ENCODE data around the gene DSC1. TPM values are rescaled to one million over a fixed set of nuclear protein-coding genes. Genes with fewer than 3 reads are reported as not detected.

DSC1 gene
- total and polyA plus RNA-seq, 7 donors = 0.09 TPM; not detected in 6

- no peak for DNase-seq
- Histone ChIP-seq H3K36me3 (no peaks in the 10 kb centered on the region), H3K27me3 (peaks cover 2 to 32% (median 26%) of the 10 kb centered on the region in 3 donors), H3K9me3 (no peaks in the 10 kb centered on the region), H3K27ac (no peak overlapping the region), H3K4me3 (no peak overlapping the region), H3K4me1 (peaks cover 0 to 8% (median 3%) of the 10 kb centered on the region in 4 donors)
- TF ChIP-seq POLR2A (IDR thresholded peaks at IDR 0.05) = no peak
- TF ChIP-seq EP300 (IDR thresholded peaks at IDR 0.05) = no peak
- TF ChIP-seq CTCF (IDR thresholded peaks at IDR 0.05) = no peak
- TF ChIP-seq POLR2AphosphoS5 (IDR thresholded peaks at IDR 0.05) = no peak
- intact Hi-C loops (cut with DNase I) = no loop called here
Observed at GRCh38 chr18:31098878-31099277, 63.8 kb downstream of the DSC1 start.

- no peak for DNase-seq
- intact Hi-C loops (cut with DNase I) = no loop called here
- H3K4me1 ChIP-seq = peaks cover 0 to 8% (median 3%) of the 10 kb centered on the region in 4 donors
- H3K27me3 ChIP-seq = peaks cover 2 to 28% (median 26%) of the 10 kb centered on the region in 3 donors
- WGBS, 2 donors = 13 to 45% methylated on average over 3 of the region's 3 CpGs
- H3K27ac ChIP-seq = no peak overlapping the region
- H3K36me3 ChIP-seq = no peaks in the 10 kb centered on the region
- H3K9me3 ChIP-seq = no peaks in the 10 kb centered on the region
- no peak overlapping the region for H3K4me3 ChIP-seq
- no peak for TF ChIP-seq CTCF (IDR thresholded peaks at IDR 0.05)
- TF ChIP-seq POLR2AphosphoS5 (IDR thresholded peaks at IDR 0.05) = no peak
- TF ChIP-seq EP300 (IDR thresholded peaks at IDR 0.05) = no peak
- no peak for TF ChIP-seq POLR2A (IDR thresholded peaks at IDR 0.05)
Observed at GRCh38 chr18:31097666-31098065, 65.0 kb downstream of the DSC1 start.

- no peak overlapping the region for H3K4me3 ChIP-seq
Observed at GRCh38 chr18:31093880-31094279, 68.8 kb downstream of the DSC1 start.

GRCh38 chr18:31093294-31093693 is 69.4 kb downstream of the DSC1 start:
- intact Hi-C loops (cut with DNase I) = no loop called here
- no peak overlapping the region for H3K27ac ChIP-seq
- no peaks in the 10 kb centered on the region for H3K36me3 ChIP-seq
- DNase-seq = no peak
- no peaks in the 10 kb centered on the region for H3K9me3 ChIP-seq
- H3K4me3 ChIP-seq = no peak overlapping the region
- 89 to 90% methylated on average over 3 of the region's 3 CpGs for WGBS, 2 donors
- no peaks in the 10 kb centered on the region for H3K27me3 ChIP-seq
- no peaks in the 10 kb centered on the region for H3K4me1 ChIP-seq
- TF ChIP-seq POLR2A (IDR thresholded peaks at IDR 0.05) (no peak), CTCF (IDR thresholded peaks at IDR 0.05) (no peak), POLR2AphosphoS5 (IDR thresholded peaks at IDR 0.05) (no peak), EP300 (IDR thresholded peaks at IDR 0.05) (no peak)

More at GRCh38 chr18:31093880-31094279, 68.8 kb downstream of the DSC1 start:
- WGBS, 2 donors = 5 to 40% methylated on average over 2 of the region's 2 CpGs
- TF ChIP-seq CTCF (IDR thresholded peaks at IDR 0.05) (no peak), EP300 (IDR thresholded peaks at IDR 0.05) (no peak), POLR2A (IDR thresholded peaks at IDR 0.05) (no peak), POLR2AphosphoS5 (IDR thresholded peaks at IDR 0.05) (no peak)
- Histone ChIP-seq H3K4me1 (no peaks in the 10 kb centered on the region), H3K36me3 (no peaks in the 10 kb centered on the region), H3K27me3 (no peaks in the 10 kb centered on the region), H3K27ac (no peak overlapping the region), H3K9me3 (no peaks in the 10 kb centered on the region)
- intact Hi-C loops (cut with DNase I) = no loop called here
- DNase-seq = no peak

- intact Hi-C loops (cut with DNase I) = no loop called here
- H3K27me3 ChIP-seq = no peaks in the 10 kb centered on the region
- no peak for DNase-seq
- TF ChIP-seq CTCF (IDR thresholded peaks at IDR 0.05) (no peak), POLR2A (IDR thresholded peaks at IDR 0.05) (no peak), EP300 (IDR thresholded peaks at IDR 0.05) (no peak), POLR2AphosphoS5 (IDR thresholded peaks at IDR 0.05) (no peak)
- H3K36me3 ChIP-seq = no peaks in the 10 kb centered on the region
- no peaks in the 10 kb centered on the region for H3K4me1 ChIP-seq
- H3K9me3 ChIP-seq = no peaks in the 10 kb centered on the region
- no peak overlapping the region for H3K27ac ChIP-seq
- WGBS, 2 donors = 80 to 86% methylated on average over 1 of the region's 1 CpG
- no peak overlapping the region for H3K4me3 ChIP-seq
Observed at GRCh38 chr18:31091350-31091749, 71.3 kb downstream of the DSC1 start.
